SK-N-DZ (cell line): ENCODE results near the gene NMNAT3.
"Not testable (repeated sequence)": the region's sequence is repeated elsewhere in the genome, so short reads cannot be mapped to it uniquely, and the experiment has no call there.

Experiments
- DNase-seq: peaks from one replicate; pipeline ENCODE4 v3.0.0-alpha.2; 2015; ENCODE audit warnings: low spot score

Gene NMNAT3

DNA sequence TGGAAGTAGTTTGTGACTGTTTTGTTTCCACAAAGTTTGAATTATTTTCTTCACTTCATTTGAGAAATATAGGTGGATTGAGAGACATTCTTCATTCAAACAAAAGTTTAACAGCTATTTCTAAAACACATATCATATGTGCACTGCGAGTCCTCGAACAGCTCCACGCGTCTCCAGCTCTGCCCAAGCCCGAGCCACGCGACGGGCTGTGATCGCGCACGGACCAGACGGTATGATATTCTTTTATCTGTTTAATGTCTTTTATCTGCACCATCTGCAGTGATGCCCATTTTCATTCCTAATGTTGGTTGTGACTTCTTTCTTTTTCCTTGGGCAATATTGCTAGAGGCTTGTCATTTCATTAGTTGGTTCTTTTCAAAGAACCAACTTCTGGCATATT is 94.1 kb downstream of the NMNAT3 start:
- not testable (repeated sequence) for DNase-seq

DNA sequence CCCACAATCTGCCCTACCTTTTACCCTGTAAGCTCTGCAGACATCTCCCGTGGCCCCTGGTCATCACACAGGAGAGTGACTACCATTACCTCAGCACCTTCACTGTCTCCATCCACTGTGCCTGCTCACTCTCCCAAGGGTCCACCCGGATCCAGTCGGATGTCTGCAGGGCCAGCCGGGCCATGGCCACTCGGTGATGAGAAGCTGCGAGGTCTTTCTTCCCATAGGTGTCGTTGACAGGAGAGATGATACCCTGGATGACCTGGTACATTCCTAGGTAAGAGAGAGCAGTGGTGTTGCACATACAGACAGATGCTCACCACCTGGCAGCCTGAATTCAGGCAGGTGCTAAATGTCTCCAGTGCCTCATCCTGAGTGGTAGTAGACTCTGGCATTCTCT is 99.0 kb downstream of the NMNAT3 start:
- DNase-seq, result no peak

DNA sequence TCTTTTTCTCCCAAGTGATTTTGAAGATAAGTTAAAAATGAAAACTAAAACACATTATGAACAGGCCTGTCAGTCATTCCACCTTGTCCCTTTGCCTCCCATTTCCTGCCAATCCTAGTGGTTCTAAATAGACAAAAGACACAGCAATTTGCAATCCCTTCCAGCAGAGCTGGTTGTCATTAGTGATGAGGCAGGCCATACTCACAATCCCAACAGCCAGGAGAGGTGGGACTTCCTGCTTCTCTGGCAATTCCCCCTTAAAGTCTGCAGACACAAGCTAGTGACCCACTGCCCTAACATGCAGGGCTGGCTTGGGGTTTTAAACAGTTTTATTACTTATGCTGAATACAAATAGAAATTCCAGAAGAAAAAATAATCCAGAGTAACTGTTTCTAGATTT is 99.9 kb downstream of the NMNAT3 start:
- DNase-seq, result no peak

DNA sequence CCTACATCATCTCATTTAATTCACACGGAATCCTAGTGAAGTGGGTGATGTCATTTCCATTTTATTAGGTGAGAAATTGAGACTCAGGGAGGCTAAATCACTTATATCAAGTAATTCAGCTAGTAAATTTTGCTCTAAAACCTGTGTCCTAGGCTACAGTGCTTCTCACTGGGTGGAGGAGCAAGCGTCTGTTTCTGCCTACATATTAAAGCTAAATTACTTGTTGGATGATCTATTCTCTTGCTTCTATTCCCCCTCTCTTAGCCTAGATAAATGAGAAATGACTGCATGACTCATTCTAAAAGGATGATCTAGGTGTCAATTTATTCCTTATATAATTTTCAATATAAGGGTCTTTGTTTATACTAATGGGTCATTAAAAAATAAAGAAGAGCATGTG is 100.4 kb downstream of the NMNAT3 start:
- DNase-seq, result no peak

DNA sequence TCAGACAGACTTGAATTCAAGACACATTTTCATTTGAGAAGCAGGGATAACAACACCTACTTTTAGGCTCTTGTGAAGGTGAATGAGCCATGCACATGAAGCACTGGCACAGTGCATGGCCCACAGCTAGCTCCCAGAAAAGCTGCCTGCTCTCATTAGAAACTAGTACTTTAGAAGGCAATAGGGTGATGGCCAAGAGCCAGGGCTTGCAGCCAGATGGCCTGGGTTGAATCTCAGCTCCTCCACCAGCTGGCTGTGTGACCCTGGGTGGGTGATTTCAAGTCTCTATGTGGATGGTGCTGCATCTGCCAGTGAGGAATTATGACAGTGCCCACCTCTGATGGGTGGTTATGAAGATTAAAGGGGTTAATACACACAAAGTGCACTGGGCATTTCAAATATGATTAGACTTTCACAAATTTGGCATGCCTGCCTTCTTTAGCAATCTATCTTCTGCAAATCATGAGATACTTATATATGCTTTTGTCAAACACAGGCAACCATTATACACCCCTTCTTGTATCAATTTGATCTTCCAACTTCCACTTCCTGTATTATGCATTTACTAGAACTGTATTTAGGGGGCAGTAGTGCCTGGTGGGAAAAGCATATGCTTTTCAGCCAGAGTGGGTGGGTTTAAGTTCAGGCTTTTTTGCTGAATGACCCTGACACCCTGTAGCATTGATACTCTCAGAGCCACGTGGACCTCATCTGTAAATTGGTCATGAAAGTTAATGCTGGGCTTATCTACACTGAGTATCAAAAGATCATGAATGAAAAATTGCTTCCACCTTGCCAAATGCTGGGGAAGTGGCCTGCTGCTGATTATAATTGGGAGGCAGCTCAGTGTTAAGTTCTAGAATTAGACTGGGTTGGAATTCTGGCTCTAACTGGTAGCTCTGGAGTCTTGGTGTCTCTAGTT is 103.5 kb downstream of the NMNAT3 start:
- no peak for DNase-seq

DNA sequence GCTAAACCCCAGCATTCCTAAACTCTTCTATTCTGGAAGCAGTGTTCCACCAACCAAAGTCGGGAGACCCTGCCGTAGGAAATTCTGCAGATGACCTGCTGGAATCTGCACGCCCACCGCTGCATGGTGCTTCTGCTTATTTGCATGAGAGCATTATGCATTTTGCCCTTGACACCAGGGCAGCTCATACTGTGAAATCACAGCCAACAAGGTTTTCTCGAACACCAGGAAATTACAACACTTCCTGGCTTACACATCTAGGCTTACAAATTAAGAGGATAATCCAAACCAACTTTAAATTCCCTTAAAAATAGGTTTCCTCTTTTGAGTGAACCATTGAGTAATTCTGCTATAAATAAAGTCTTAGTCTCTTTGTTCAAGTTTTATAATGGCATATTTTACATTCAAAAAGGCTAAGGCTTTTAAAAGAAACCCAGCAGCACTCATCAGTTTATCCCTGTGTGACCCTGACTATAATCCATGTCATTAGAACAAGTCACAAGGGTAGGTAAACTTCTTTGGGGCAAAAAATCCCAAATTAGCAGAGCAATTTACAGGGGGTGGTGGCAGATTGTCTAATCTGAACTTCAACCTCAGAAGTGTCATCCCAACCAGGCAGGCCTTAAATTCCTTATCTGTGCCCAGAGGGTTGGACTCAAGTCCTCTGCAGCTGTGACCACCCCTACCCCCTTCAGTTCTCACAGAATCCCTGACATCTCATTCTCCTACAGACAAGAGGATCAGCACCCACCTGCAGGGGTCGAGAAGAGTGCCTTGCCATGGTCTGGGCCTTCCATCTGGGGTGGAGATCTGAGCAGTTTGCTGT is 104.7 kb downstream of the NMNAT3 start:
- no peak for DNase-seq

DNA sequence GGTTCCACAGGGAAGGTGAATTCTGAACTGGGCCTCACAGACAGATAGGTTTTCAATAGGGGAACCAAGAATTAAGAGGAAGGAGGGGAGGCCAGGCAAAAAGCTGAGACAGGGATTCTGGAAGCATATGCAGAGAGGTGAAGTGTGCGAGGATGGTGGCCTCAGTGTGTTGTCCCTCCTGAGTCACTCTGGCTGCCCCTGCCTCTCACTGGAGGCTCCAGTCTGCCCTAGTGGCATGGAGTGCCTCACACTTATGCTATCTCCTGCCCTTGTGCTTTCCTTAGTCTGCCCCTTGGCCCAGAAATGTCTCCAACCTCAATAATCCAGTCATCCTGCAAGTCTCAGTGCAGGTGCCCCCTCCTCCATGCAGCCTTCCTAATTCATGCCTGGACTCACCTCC is 106.1 kb downstream of the NMNAT3 start:
- no peak for DNase-seq

DNA sequence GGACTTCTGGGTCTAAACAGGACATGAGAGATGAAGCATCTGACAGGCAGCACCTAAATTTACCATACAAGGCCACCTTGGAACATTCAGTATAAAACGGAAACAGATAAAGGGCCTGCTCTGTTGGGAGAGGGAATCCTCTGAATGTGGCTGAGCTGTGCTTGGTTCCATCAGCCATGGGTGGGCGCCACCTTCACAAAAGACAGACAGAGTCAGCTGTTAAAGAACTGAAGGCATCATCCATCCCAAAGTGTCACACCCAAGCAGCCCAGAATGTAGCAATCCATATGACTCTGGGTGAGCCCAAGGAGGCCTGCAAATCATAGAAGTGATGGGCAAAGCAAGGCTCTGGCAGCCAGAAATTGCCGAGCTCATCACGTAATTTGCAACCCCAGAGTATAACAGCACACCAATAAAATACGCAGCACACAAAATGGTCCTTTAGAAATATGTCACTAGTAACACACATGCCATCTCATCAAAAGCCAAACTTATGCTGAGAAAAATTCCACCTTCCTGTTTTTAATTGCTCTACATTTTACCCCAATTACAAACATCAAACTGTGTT is 113.4 kb downstream of the NMNAT3 start:
- no peak for DNase-seq

DNA sequence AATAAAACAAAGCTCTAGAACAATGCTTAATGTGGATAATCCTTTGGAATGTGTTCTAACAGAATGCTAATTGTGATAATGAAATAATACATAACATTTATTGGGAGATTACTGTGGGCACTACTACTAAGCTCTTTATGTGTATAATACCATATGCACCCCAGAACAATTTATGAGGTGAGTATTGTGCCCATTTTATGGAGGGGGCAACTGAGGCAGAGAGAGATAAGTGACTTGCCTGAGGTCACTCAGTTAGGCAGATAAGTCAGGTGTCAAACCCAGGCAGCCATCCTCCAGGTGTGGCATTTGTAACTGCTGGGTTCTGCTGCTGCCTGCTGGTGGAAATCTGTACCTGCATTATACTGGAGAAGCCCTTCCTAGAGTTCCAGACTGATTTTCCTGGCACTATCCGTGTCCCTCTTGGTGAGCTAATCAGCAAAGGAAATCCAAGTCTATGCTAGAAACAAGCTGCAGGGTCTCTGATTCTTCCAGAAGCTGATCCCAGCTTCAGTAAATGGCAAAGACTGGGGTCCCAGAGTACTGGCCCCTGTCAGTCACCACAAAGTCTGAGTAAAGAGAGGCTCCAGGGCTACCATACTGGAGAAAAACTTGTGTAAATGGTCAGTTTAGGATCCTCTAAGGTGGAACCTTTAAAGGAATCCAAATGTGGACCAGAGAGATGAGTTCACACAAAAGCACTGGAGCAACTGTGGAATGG is 115.7 kb downstream of the NMNAT3 start:
- DNase-seq, result peak; percentile 50

DNA sequence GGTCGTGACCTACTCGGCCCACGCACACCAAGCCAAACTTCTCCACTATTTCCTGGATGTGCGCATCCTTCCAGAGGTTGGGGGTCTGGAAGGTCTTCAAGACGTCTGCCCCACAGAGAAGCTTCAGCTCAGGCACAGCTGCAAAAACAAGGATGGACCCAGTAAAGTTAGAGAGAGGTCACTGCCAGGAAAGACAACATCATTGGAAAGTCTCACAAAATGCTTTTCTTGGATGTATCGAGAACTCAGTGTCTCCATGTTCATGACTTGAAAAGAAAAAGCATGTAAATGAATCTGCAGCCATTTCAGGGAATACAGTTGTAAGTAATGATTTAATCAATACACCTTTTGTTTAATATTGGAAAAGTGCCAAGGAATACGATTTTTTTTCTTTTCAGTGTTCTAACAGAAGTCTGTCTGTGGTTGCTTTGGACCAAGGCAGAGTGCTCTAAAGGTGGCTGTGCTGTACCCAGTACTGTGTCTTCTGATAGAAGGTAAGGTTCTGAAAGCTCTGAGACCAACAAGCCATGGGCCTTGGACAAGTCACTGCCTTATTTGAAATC is 116.4 kb downstream of the NMNAT3 start:
- no peak for DNase-seq

DNA sequence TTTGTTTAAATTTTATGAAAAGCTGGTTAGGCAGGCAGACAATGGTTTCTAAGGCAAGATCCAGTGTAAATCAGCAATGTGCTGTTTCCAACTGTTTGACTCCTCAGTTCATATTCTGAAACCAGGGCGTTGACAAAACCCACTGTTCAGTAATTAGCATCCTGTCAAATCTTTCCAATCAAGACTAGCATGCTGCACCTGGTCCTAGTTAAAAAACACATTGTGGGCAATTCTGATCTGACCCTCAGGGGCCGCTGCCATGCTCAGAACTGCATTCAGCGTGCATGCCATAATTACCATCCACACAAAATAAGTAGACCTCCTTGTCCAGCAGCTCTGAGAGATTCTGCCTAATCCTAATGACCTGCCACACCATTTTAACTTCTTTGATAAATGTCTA is 117.4 kb downstream of the NMNAT3 start:
- no peak for DNase-seq

DNA sequence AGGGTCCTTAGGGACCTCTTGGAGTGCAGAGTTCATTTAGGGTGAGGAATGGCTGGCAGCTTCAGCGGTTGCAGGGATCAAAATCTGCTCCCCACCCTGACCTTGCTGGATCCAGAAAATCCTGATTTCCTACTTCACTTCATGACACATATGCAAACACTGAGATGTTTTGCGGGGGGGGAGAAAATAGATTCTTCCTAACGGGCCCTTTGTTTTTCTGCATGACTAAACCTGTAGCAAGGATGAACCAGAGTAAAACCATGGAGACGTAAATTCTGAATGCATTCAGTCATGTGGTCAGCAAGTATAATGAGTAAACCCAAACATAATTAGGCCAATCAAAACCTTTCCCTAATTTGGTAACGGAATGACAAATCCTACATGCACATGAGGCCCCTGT is 118.2 kb downstream of the NMNAT3 start:
- no peak for DNase-seq

DNA sequence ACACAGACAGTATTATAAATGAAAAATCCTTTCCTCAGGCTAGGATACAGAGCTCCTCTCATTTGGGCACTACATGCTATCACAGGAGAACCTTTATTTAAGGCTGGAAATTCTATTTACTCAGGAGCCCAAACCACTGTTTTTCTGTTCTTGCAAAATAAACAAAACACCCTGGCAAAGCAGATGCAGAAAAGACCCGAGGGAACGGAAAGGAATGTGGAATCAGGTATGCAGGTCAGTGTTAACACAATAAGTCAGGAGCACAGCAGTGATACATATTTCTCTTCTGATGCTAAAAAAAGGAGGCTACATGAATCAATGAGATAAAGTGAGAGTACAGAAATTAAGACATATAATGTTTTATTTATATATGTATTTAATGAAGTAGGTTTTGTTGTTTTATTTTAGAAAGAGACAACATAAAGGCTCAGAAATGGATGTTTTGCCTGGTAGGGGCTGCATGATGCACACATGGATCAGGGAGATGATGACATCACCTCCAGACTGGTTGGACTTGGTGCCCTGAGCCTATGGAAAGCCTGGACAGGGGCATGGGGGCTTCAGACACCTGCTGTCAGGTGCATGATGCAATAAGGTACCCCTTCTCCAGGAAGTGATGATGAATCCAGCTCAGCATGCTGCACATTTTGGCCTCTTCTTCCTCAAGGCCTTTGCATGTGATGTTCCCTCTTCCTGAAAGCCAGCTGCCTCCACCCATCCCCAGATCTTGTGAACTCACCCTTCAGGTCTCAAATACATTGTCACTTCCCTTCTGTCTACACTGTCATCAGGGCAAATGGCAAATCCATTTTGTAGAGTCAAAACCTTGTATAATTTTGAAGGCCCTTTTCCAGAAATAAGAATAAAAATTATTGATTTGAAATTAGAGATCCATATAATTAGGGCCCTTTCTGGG is 119.2 kb downstream of the NMNAT3 start:
- DNase-seq, result no peak

DNA sequence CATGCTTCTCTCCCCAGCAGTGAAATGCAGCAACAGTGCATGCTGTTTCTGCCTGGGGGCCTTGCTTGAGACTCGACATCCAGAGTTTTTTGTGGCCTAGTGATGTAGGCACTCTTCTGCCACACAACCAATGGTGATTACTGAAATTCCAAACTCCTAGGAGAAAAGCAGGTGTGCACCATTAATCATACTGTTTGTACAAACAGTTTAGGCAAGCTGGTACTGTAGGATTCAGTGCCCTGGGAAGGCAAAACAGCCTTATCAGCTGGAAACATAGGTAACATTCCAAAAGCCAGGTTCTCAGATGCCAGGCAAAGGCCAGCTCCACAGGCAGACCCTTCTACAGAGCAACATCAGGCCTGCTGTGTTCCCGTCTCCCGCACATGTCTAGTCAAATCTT is 120.7 kb downstream of the NMNAT3 start:
- DNase-seq, result no peak

DNA sequence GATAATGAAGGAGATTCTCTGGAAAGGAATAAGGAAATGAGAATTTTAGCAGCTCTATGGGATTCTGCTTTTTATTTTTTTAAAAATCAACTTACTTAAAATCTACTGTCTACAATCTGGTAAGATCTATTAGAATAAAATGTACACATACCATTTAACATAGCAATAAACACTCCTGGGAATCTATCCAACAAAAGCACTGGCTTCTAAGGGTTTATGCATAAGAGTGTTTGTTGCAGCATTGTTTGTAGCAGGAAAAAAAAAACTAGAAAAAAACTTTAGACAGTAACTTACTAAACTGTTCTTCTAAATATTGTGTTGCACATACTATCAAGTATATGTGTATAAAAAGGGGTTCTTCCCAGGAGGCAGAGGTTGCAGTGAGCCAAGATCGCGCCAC is 122.5 kb downstream of the NMNAT3 start:
- no peak for DNase-seq

DNA sequence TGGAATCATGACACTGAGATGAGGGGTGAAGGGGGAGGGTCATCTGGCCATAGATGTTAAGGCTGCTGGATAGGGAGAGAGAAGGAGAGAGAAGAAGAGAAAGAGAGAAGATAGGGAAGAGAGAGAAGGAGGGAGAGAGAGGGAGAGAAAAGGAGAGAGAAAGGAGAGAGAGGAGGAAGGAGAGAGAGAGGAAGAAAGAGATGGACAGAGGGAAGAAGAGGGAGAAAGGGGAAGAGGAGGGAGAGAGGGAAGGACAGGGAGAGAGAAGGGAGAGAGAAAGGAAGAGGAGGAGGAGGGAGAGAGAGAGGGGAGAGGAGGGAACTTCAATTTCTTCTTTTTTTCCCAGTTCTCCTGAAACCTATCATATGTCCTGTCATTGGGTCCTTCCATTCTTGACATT is 123.1 kb downstream of the NMNAT3 start:
- DNase-seq, result no peak

DNA sequence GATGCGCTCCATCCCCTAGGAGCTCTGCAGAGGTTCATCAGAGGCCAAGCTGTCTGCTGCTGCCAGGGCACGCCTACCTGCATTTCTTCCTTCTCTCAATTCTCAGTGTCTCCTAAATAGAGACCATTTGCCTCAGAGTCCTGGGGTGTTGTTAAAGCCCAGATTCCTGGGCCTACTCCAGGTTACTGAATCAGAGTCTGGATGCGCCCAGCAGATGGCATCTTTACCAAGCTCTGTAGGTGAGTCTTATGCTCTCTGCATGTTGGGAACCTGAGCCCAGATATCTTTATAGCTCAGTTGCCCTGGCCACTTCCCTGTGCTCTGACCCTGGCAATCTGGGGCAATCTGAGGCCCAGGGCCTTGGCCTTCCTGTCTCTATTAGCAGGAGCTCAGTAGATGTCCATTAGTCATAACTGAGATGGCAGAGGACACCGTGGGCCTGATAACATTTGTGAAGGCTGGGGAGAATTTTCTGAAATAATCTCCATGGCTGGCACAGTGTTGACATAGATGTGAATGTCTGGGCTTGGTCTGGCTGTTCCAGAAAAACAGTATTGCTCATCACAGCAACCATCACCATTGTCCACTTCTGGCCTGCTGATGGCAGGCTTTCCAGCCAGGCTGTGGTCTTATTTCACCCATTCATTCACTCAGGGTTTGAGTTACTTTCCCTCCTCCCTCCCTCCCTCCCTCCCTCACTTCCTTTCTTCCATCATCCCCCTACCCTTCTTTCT is 125.0 kb downstream of the NMNAT3 start:
- no peak for DNase-seq

DNA sequence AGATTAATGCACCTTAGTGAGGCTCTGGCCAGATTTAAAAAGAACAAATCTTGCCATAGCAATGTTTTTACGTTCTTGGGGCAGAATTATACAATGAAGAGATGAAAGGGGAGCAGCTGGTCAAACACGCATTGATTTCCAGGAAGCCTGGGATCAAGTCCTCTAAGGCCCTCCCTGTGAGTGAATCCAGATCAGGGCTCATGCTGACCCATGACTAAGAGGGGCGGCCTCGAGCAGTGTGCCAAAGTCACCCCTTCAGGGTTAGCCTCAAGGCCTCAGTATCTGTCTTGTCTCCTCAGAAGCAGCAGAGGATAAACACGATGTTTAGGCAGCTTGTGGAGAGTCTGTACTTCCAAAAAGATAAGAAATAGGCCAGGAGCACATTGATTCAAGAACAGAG is 129.0 kb downstream of the NMNAT3 start:
- DNase-seq, result no peak

DNA sequence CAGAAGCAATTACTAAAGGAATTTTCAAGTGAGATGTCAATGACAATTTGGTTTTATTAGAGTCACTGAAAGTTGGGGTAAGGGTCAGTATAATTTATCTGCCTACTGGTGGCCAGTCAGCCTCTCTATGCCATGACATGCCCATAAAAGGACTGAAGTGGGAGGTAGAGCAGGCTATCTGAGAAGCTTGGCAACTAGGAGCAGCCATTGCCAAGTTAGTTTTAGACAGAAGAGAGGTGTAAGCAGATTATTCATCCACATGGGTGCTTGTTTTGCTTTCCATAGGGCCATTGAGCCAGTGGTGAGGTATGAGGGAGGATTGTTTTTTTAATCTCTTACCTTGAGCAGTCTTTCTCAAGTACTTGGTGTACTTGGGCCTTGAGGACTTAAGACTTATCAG is 130.1 kb downstream of the NMNAT3 start:
- DNase-seq, result no peak

DNA sequence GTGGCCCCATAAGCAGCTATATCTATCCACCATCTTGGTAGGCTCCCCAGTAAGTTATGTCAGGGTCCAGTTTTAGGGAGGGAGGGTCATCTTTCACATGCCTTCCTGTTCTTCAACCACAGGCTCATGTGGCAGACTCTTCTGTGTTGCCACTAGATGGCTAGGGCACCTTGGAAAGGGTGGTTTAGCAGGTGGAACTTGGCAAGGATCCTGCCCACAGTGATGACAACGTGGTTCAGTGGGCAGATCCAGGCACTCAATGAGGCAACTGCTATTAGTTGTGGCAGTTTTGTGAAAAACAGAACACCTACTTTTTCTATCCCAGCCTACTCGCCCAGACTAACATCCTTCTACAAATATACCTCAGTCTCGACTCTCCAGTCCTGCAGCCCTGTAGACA is 131.0 kb downstream of the NMNAT3 start:
- no peak for DNase-seq
